Activated CD4-positive, alpha-beta T cell treated with anti-CD3 and anti-CD28 coated beads, Interleukin-2, amount 10 ng/mL, durations not matched to agents 24 days and 14 days (primary cell): Measurements from ENCODE around the gene SEC14L6. TPM values are rescaled to one million over a fixed set of nuclear protein-coding genes. Genes with fewer than 3 reads are reported as not detected.

ENCODE experiments used
- DNase-seq: peaks from one replicate; pipeline ENCODE4 v3.0.0; 2022
- H3K27ac Mint-ChIP-seq: one replicate; pipeline ENCODE4 v1.8.0; 2022; ENCODE audit warnings: mild to moderate bottlenecking, mixed read lengths
- H3K27me3 Mint-ChIP-seq: one replicate; pipeline ENCODE4 v1.8.0; 2022; ENCODE audit warnings: mixed read lengths
- H3K36me3 Mint-ChIP-seq: one replicate; pipeline ENCODE4 v1.8.0; 2022; ENCODE audit warnings: low read depth, mild to moderate bottlenecking, mixed read lengths
- H3K4me1 Mint-ChIP-seq: one replicate; pipeline ENCODE4 v1.8.0; 2021; ENCODE audit warnings: mixed read lengths
- H3K4me3 Mint-ChIP-seq: one replicate; pipeline ENCODE4 v1.8.0; 2022; ENCODE audit warnings: mild to moderate bottlenecking, moderate library complexity, mixed read lengths
- H3K9me3 Mint-ChIP-seq: one replicate; pipeline ENCODE4 v1.8.0; 2021; ENCODE audit warnings: mixed read lengths
- intact Hi-C: fragments of 100-400 bp; cut with micrococcal nuclease; formaldehyde crosslinking; loops from one replicate; pipeline ENCODE4 v1.15.1; 2023
- total RNA-seq: library from RNA; stranded (reverse); gene quantifications from 2 replicates; pipeline ENCODE4 v1.2.3, GENCODE V29; 2022

The SEC14L6 gene
- total RNA-seq, 1 donor from 2014 or later, result not detected

- Mint-ChIP-seq H3K36me3 (no peaks in the 10 kb centered on the region), H3K27ac (no peak overlapping the region), H3K9me3 (no peaks in the 10 kb centered on the region), H3K4me1 (no peaks in the 10 kb centered on the region), H3K27me3 (peaks cover 11% of the 10 kb centered on the region), H3K4me3 (no peak overlapping the region)
- DNase-seq, result no peak
- intact Hi-C loops, result no loop called here
These were observed 34.6 kb downstream of the SEC14L6 start for GRCh38 chr22:30511911-30512310.

DNA sequence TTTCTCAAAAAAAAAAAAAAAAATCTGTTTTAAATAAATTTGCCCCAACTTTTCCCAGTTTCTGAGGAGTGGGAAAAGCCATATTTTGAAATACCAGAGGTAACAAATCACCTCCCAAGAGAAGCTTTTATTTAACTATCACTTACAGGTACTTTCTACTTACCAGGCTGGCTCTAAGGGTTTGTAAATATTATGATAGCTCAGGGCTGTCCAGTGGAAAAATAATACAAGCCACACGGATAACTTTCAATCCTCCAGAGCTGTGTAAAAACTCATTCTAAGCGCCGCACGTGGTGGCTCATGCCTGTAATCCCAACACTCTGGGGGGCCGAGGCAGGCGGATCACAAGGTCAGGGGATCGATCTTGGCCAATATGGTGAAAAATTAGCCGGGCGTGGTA lies 35.4 kb downstream of the SEC14L6 start:
- Mint-ChIP-seq H3K9me3 (no peaks in the 10 kb centered on the region), H3K4me3 (no peak overlapping the region), H3K36me3 (no peaks in the 10 kb centered on the region), H3K27ac (no peak overlapping the region), H3K27me3 (peaks cover 14% of the 10 kb centered on the region), H3K4me1 (no peaks in the 10 kb centered on the region)
- no peak for DNase-seq
- intact Hi-C loops, result no loop called here

DNA sequence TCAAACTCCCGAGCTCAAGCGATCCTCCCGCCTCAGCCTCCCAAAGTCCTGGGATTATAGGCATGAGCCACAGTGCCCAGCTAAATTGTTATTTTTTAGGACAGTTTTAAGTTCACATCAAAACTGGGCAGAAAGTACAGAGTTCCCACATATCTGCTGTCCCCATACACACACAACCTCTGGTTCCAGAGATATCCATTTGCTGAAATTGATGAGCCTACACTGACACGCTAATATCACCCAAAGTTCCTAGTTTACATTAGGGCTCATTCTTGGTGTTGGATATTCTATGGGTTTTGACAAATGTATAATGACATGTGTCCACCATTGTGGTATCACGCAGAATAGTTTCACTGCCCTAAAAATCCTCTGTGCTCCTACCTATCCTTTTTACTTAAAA lies 38.3 kb downstream of the SEC14L6 start:
- H3K9me3 Mint-ChIP-seq, result no peaks in the 10 kb centered on the region
- H3K27me3 Mint-ChIP-seq, result peaks cover 28% of the 10 kb centered on the region
- no peak for DNase-seq
- no peak overlapping the region for H3K4me3 Mint-ChIP-seq
- intact Hi-C loops, result no loop called here
- H3K36me3 Mint-ChIP-seq, result no peaks in the 10 kb centered on the region
- H3K27ac Mint-ChIP-seq, result no peak overlapping the region
- H3K4me1 Mint-ChIP-seq, result no peaks in the 10 kb centered on the region

GRCh38 chr22:30507670-30508069 lies 38.9 kb downstream of the SEC14L6 start:
- H3K4me1 Mint-ChIP-seq, result no peaks in the 10 kb centered on the region
- no peak overlapping the region for H3K27ac Mint-ChIP-seq
- DNase-seq, result no peak
- H3K36me3 Mint-ChIP-seq, result no peaks in the 10 kb centered on the region
- H3K27me3 Mint-ChIP-seq, result peaks cover 30% of the 10 kb centered on the region
- no peaks in the 10 kb centered on the region for H3K9me3 Mint-ChIP-seq
- intact Hi-C loops, result no loop called here
- H3K4me3 Mint-ChIP-seq, result no peak overlapping the region

- DNase-seq, result no peak
- no peak overlapping the region for H3K27ac Mint-ChIP-seq
- H3K27me3 Mint-ChIP-seq, result peaks cover 30% of the 10 kb centered on the region
- no peaks in the 10 kb centered on the region for H3K36me3 Mint-ChIP-seq
- H3K4me3 Mint-ChIP-seq, result no peak overlapping the region
- no peaks in the 10 kb centered on the region for H3K9me3 Mint-ChIP-seq
- H3K4me1 Mint-ChIP-seq, result no peaks in the 10 kb centered on the region
- intact Hi-C loops, result no loop called here
These were observed 40.0 kb downstream of the SEC14L6 start for GRCh38 chr22:30506507-30506968.

GRCh38 chr22:30503551-30503950 lies 43.0 kb downstream of the SEC14L6 start:
- peaks cover 32% of the 10 kb centered on the region for H3K27me3 Mint-ChIP-seq
- DNase-seq, result no peak
- intact Hi-C loops, result no loop called here
- H3K9me3 Mint-ChIP-seq, result no peaks in the 10 kb centered on the region
- no peak overlapping the region for H3K4me3 Mint-ChIP-seq
- H3K36me3 Mint-ChIP-seq, result no peaks in the 10 kb centered on the region
- H3K27ac Mint-ChIP-seq, result no peak overlapping the region
- no peaks in the 10 kb centered on the region for H3K4me1 Mint-ChIP-seq

- Mint-ChIP-seq H3K27ac (no peak overlapping the region), H3K4me1 (no peaks in the 10 kb centered on the region), H3K9me3 (no peaks in the 10 kb centered on the region), H3K4me3 (no peak overlapping the region), H3K36me3 (no peaks in the 10 kb centered on the region), H3K27me3 (peaks cover 33% of the 10 kb centered on the region)
- DNase-seq, result no peak
- intact Hi-C loops, result no loop called here
These were observed 43.6 kb downstream of the SEC14L6 start for GRCh38 chr22:30502911-30503310.

DNA sequence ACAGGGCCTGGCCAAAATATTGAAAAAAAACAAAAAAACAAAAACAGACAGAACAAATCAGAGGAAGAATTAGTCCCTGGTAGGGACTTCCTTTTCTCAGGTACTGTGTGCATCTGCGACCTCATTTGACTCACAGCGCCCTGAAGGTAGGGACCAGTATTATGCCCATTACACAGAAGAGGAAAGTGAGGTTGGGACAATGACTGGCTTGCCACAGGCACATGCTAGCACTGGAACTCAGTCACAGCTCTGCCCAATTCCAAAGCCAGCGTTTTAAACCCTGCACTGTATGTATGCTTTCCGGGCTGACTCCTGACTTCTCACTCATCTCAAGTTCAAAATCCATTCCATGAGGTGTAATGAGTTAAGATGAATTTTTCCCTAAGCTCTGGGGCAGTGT lies 44.4 kb downstream of the SEC14L6 start:
- intact Hi-C loops, result no loop called here
- DNase-seq, result no peak
- Mint-ChIP-seq H3K36me3 (no peaks in the 10 kb centered on the region), H3K27ac (no peak overlapping the region), H3K4me3 (no peak overlapping the region), H3K27me3 (peaks cover 38% of the 10 kb centered on the region), H3K9me3 (no peaks in the 10 kb centered on the region), H3K4me1 (no peaks in the 10 kb centered on the region)

DNA sequence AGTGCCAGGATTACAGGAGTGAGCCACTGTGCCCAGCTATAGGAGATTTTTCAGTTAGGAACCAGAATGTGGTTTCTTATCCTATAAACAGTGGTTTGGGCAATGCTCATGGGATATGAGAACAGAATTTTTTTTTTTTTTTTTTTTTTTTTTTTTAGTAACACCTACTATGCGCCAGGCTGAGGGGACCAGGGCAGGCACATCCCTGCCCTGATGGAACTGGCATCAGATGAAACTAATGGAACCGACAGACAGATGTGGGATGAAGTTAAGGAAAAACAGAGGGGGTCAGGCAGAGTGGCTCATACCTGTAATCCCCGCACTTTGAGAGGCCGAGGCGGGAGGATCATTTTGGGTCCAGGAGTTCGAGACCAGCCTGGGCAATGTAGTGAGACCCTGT lies 45.9 kb downstream of the SEC14L6 start:
- intact Hi-C loops, result no loop called here
- no peaks in the 10 kb centered on the region for H3K4me1 Mint-ChIP-seq
- DNase-seq, result no peak
- H3K27ac Mint-ChIP-seq, result no peak overlapping the region
- peaks cover 31% of the 10 kb centered on the region for H3K27me3 Mint-ChIP-seq
- H3K36me3 Mint-ChIP-seq, result no peaks in the 10 kb centered on the region
- no peaks in the 10 kb centered on the region for H3K9me3 Mint-ChIP-seq
- no peak overlapping the region for H3K4me3 Mint-ChIP-seq

DNA sequence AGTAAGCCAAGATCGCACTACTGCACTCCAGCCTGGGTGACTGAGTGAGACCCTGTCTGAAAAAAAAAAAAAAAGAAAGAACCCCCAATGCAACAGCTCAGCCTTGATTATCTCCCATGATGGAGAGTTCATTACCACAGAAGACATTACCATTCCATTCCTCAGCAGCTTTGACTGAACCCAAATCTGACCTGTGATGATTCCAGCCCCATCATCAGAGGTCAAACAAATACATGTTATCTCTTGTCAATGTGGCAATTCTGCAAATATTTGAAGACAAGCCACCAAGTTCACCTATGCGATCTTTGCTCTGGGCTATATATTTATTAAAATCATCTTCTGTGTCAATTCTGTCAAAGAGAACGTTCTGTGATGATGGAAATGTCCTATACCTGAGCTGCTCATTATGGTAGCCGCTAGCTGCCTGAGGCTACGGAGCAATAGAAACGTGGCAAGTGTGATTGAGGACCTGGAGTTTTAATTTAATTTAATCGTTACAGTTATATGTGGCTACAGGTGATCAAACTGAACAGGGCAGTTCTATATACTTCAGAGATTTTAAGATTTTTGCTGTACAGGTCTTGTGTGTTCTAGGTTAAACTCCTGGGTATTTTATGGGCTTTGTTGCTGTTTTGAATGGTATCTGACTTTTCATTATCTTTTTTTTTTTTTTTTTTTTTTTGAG lies 48.9 kb downstream of the SEC14L6 start:
- Mint-ChIP-seq H3K27ac (no peak overlapping the region), H3K4me1 (no peaks in the 10 kb centered on the region), H3K36me3 (no peaks in the 10 kb centered on the region), H3K4me3 (no peak overlapping the region), H3K27me3 (peaks cover 15% of the 10 kb centered on the region), H3K9me3 (no peaks in the 10 kb centered on the region)
- no peak for DNase-seq
- intact Hi-C loops, result no loop called here

DNA sequence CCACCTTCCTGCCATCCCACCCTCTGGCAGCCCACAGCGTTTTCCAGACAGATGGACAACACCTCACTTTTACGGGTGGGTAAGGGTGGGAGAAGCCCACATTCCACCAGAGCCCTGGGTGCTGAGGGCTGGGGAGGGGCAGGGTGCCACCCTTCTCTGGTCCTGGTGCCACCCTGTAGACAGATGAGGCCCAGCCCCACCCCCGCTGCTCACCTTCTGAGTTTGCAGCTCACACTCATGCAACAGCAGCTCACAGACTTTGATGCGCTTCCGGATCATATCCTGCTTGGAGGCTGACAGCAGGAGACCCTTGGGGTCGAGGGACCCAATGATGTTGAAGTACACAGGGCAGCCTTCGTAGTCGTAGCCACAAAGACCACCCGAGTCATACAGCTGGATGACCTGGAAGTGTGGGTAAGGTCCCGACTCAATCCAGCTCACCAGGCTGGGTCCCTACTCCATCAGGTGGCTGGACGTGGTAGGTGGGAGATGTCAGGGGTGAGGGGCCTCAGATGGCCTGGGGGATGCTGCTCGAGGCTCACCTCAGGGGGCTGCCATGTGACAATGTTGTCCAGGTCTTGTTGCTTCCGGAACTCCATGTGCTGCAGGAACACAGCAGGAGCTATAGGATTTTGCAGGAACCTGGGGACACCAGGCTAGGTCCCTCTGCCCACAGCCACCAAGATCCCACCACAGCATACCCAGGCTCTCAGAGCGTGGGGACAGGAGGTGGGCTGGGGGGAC lies 51.3 kb downstream of the SEC14L6 start:
- H3K4me1 Mint-ChIP-seq, result no peaks in the 10 kb centered on the region
- no peaks in the 10 kb centered on the region for H3K36me3 Mint-ChIP-seq
- H3K4me3 Mint-ChIP-seq, result no peak overlapping the region
- no peak overlapping the region for H3K27ac Mint-ChIP-seq
- peaks cover 14% of the 10 kb centered on the region for H3K27me3 Mint-ChIP-seq
- no peak for DNase-seq
- H3K9me3 Mint-ChIP-seq, result no peaks in the 10 kb centered on the region
- intact Hi-C loops, result no loop called here

- no peaks in the 10 kb centered on the region for H3K27me3 Mint-ChIP-seq
- H3K4me1 Mint-ChIP-seq, result no peaks in the 10 kb centered on the region
- intact Hi-C loops, result no loop called here
- DNase-seq, result no peak
- no peaks in the 10 kb centered on the region for H3K36me3 Mint-ChIP-seq
- no peak overlapping the region for H3K4me3 Mint-ChIP-seq
- H3K9me3 Mint-ChIP-seq, result no peaks in the 10 kb centered on the region
- H3K27ac Mint-ChIP-seq, result no peak overlapping the region
These were observed 54.4 kb downstream of the SEC14L6 start for GRCh38 chr22:30492144-30492543.

DNA sequence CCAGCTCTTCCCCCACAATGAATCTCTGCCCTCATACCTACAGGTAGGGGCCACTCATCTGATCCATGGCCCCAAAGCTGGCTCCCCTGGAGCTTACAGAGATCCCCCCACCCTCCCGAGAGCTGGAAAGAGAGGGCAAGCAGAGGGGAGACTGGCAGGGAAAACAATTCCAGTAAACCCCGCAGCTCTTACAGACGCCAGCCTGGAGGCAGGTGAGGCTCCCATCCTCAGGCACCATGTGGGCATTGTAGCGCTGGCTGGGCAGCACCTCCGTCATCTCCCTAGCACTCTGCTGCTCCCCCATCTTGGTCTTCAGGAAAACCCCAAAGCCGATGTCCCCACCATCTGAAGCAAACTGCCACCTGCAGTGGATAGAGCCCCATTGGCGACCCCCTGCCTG lies 55.2 kb downstream of the SEC14L6 start:
- no peak for DNase-seq
- H3K4me3 Mint-ChIP-seq, result no peak overlapping the region
- H3K9me3 Mint-ChIP-seq, result no peaks in the 10 kb centered on the region
- intact Hi-C loops, result no loop called here
- no peaks in the 10 kb centered on the region for H3K4me1 Mint-ChIP-seq
- H3K27me3 Mint-ChIP-seq, result no peaks in the 10 kb centered on the region
- no peaks in the 10 kb centered on the region for H3K36me3 Mint-ChIP-seq
- H3K27ac Mint-ChIP-seq, result no peak overlapping the region

DNA sequence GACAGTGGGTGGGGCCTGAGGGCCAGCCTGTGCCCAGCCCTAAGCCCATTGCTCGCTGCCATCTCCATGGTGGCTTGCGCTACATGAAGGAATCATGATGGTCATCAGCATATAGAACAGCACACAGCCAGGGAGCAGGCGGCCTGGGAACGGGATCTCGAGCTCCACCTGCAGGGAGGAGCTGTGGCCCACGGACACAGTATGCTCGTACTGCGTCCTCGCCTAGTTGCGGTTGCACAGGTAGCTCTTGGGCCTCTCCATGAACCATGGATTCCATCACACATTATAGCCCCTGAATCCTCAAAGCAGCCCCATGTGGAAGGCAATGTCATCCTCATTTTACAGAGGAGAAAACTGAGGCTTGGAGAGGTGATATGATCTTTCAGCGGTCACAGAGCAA lies 56.1 kb downstream of the SEC14L6 start:
- H3K9me3 Mint-ChIP-seq, result no peaks in the 10 kb centered on the region
- intact Hi-C loops, result no loop called here
- DNase-seq, result no peak
- no peaks in the 10 kb centered on the region for H3K4me1 Mint-ChIP-seq
- H3K36me3 Mint-ChIP-seq, result no peaks in the 10 kb centered on the region
- no peak overlapping the region for H3K27ac Mint-ChIP-seq
- no peaks in the 10 kb centered on the region for H3K27me3 Mint-ChIP-seq
- no peak overlapping the region for H3K4me3 Mint-ChIP-seq

- Mint-ChIP-seq H3K27me3 (no peaks in the 10 kb centered on the region), H3K9me3 (no peaks in the 10 kb centered on the region), H3K4me1 (no peaks in the 10 kb centered on the region), H3K36me3 (no peaks in the 10 kb centered on the region), H3K27ac (no peak overlapping the region), H3K4me3 (no peak overlapping the region)
- intact Hi-C loops, result no loop called here
- DNase-seq, result no peak
These were observed 58.4 kb downstream of the SEC14L6 start for GRCh38 chr22:30488121-30488520.
